Stomach (tissue), 9 donors: Measurements from ENCODE around the gene CYP26A1. TPM values are rescaled to one million over a fixed set of nuclear protein-coding genes. Genes with fewer than 3 reads are reported as not detected.

Experiments
- DNase-seq, 2 donors: peaks; one replicate each; pipeline versions ENCODE4 v3.0.0 to v3.0.0-alpha.2; 2013 to 2019
- H3K27ac ChIP-seq, 5 donors: fragments of 200-600 bp in 4 of 5; sonication (generic) in 4 of 5; one replicate each; pipeline ENCODE4 v1.5.1; 2013 to 2019; ENCODE audit warnings: mild to moderate bottlenecking in 1 of 5, moderate library complexity in 1 of 5
- H3K27me3 ChIP-seq, 3 donors: fragments of 200-600 bp; sonication (generic); one replicate each; pipeline ENCODE4 v1.5.1; 2017 to 2019; ENCODE audit warnings: mixed run types in 1 of 3
- H3K36me3 ChIP-seq, 4 donors: fragments of 200-600 bp; sonication (generic); 1 replicate in 3 of 4; 2 replicates in 1 of 4; pipeline ENCODE4 v1.5.1; 2016 to 2019
- H3K4me1 ChIP-seq, 4 donors: fragments of 200-600 bp; sonication (generic); one replicate each; pipeline ENCODE4 v1.5.1; 2016 to 2019
- H3K4me3 ChIP-seq, 4 donors: fragments of 200-600 bp; sonication (generic) in 3 of 4; one replicate each; pipeline ENCODE4 v1.5.1; 2016 to 2019; ENCODE audit warnings: mild to moderate bottlenecking in 1 of 4
- H3K9me3 ChIP-seq, 4 donors: fragments of 200-600 bp; sonication (generic); one replicate each; pipeline ENCODE4 v1.5.1; 2016 to 2019
- EP300 ChIP-seq: sonication (generic); formaldehyde crosslinking; IDR thresholded peaks from one replicate; pipeline ENCODE4 v1.6.1; 2017; ENCODE audit warnings: antibody characterized with exemption
- POLR2A ChIP-seq, 4 donors: fragments of 450-650 bp; IDR thresholded peaks; one replicate each; pipeline ENCODE4 v1.6.1; 2016; ENCODE audit warnings: antibody characterized with exemption in 4 of 4, control low read depth in 2 of 4, mild to moderate bottlenecking in 1 of 4, moderate library complexity in 1 of 4
- POLR2AphosphoS5 ChIP-seq, 3 donors: sonication (generic); formaldehyde crosslinking; IDR thresholded peaks; one replicate each; pipeline ENCODE4 v1.6.1; 2016; ENCODE audit warnings: antibody characterized with exemption in 3 of 3
- WGBS, 5 donors: extraction: QIAGEN DNeasy Blood & Tissue Kit in 3 of 5; methylation state at CpG; one replicate each; pipeline versions ENCODE4 v1.1.5 to v1.1.7; 2013 to 2018; 5-methylcytosine and 5-hydroxymethylcytosine counted together
- intact Hi-C: fragments of 100-400 bp; cut with DNase I; formaldehyde crosslinking; loops from one replicate; pipeline ENCODE4 v1.15.1; 2023; ENCODE audit warnings: low total_unique reads
- polyA plus RNA-seq, 3 donors: library from polyadenylated mRNA; stranded (reverse); fragments of 200-250 nt; gene quantifications; one replicate each; pipeline ENCODE4 v1.2.3, GENCODE V29; 2013
- total RNA-seq, 5 donors: library from RNA; depleted of rRNA; stranded (reverse); fragments of >200 nt; gene quantifications; one replicate each; pipeline versions ENCODE4 v1.1.0 to v1.2.3, GENCODE V29; 2014 to 2016
- TF ChIP-seq, protein P1 (sequence below), 7 experiments: fragments of 450-650 bp in 4 of 7; fragments of 200-600 bp in 3 of 7; sonication (generic) in 3 of 7; IDR thresholded peaks; one replicate each; pipeline ENCODE4 v1.5.1; 2016 to 2019; ENCODE audit warnings: antibody characterized with exemption in 7 of 7, control low read depth in 2 of 7, mild to moderate bottlenecking in 1 of 7
- donor health status: healthy with polysubstance abuse.
- donor health status: Bipolar disorder and iron deficiency.
- donor health status: healthy.

CYP26A1 gene
- total and polyA plus RNA-seq, 8 donors, result 0.15 TPM; not detected in 7

DNA sequence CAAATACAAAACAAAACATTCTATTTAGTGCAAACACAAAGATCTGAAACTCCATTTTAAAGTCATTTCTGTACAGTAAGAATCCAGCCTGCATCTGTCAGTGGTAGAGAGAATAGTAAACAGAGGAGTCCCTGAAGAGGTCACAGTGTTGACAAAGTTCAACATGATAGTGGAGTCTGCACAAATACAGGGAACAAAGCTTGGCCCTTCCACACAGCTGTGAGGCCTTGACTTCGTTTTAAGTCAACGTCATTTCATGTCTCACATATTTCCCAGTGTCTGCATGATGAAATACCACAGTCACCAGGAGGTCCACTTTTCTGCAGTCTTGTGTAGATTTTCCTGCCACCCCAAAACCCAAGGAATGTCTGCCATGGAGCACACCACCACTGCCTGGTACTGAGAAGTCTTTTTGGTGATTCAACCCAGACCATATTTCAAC, 33.0 kb downstream of the CYP26A1 start:
- H3K36me3 ChIP-seq, result no peaks in the 10 kb centered on the region
- H3K9me3 ChIP-seq, result peaks cover 0 to 6% (median 0%) of the 10 kb centered on the region in 4 donors
- TF ChIP-seq EP300 (no peak), POLR2AphosphoS5 (IDR thresholded peaks at IDR 0.05) (no peak), POLR2A (IDR thresholded peaks at IDR 0.05) (no peak)
- TF ChIP-seq, protein P1, sequence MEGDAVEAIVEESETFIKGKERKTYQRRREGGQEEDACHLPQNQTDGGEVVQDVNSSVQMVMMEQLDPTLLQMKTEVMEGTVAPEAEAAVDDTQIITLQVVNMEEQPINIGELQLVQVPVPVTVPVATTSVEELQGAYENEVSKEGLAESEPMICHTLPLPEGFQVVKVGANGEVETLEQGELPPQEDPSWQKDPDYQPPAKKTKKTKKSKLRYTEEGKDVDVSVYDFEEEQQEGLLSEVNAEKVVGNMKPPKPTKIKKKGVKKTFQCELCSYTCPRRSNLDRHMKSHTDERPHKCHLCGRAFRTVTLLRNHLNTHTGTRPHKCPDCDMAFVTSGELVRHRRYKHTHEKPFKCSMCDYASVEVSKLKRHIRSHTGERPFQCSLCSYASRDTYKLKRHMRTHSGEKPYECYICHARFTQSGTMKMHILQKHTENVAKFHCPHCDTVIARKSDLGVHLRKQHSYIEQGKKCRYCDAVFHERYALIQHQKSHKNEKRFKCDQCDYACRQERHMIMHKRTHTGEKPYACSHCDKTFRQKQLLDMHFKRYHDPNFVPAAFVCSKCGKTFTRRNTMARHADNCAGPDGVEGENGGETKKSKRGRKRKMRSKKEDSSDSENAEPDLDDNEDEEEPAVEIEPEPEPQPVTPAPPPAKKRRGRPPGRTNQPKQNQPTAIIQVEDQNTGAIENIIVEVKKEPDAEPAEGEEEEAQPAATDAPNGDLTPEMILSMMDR (IDR thresholded peaks at IDR 0.05), result no peak
- WGBS, 5 donors, result 32 to 52% (median 50%) methylated on average over 2 of the region's 2 CpGs
- intact Hi-C loops, result no loop called here
- H3K27ac ChIP-seq, result no peak overlapping the region
- no peak overlapping the region for H3K4me3 ChIP-seq
- no peaks in the 10 kb centered on the region for H3K4me1 ChIP-seq
- no peaks in the 10 kb centered on the region for H3K27me3 ChIP-seq
- DNase-seq, result no peak

DNA sequence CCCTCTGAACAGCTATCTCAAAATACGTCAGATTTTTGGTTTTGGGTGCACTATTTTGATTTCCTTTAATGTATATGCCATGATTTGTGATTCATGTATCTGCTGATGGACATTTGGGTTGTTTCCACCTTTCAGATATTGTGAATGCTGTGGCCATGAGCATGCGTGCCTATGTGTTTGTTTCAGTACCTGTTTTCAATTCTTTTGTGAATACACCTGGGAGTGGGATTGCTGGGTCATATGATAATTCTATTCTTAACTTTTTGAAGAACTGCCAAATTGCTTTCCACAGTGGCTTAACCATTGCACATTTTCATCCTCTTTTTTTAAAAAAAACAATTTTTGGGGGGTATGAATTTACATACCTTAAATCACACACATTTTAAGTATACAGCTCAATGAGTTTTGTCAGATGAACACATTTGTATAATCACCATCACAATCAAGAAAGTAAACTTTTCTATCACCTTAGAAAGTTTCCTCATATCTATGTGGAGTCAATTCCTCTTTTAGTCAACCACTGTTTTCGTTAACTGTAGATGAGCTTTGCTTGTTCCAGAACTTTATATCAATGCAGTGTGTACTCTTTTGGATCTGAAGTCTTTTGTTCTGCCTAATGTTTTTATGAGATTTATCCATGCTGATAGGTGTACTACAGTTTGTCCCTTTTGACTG, 36.9 kb downstream of the CYP26A1 start:
- TF ChIP-seq POLR2A (IDR thresholded peaks at IDR 0.05) (no peak), POLR2AphosphoS5 (IDR thresholded peaks at IDR 0.05) (no peak), EP300 (no peak)
- TF ChIP-seq, protein P1 (IDR thresholded peaks at IDR 0.05), result no peak
- Histone ChIP-seq H3K4me3 (no peak overlapping the region), H3K27ac (no peak overlapping the region), H3K27me3 (peaks cover 0 to 5% (median 0%) of the 10 kb centered on the region in 3 donors), H3K9me3 (no peaks in the 10 kb centered on the region), H3K4me1 (no peaks in the 10 kb centered on the region), H3K36me3 (no peaks in the 10 kb centered on the region)
- intact Hi-C loops, result loop anchor here (10.0 kb wide), 1 partner anchor 174 kb away; no protein-coding TSS in a partner anchor
- DNase-seq, result no peak
- WGBS, 5 donors, result 61 to 79% (median 73%) methylated on average over 3 of the region's 3 CpGs

DNA sequence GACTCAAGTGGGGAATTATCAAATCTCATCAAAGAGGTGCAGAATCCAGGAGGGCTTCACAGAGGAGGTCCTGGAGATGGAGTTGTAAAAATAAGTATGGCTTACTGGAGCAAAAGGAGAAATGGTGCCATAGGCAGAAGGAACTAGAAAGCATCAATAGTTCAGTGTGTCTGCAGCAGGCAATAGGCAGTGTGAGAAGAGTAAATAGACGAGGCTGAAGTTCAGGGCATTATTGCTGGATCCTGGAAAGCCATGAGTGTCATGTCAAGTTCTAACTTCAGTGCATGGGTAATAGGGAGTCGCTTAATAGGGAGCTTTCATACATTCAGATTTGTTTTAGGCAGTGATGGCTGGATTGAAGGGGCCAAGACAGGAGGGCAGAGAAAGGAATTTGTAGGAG, 39.3 kb downstream of the CYP26A1 start:
- no peak for DNase-seq
- 59 to 69% (median 62%) methylated on average over 2 of the region's 2 CpGs for WGBS, 5 donors
- Histone ChIP-seq H3K9me3 (no peaks in the 10 kb centered on the region), H3K27me3 (peaks cover 0 to 5% (median 0%) of the 10 kb centered on the region in 3 donors), H3K27ac (no peak overlapping the region), H3K4me1 (no peaks in the 10 kb centered on the region), H3K4me3 (no peak overlapping the region), H3K36me3 (no peaks in the 10 kb centered on the region)
- TF ChIP-seq POLR2AphosphoS5 (IDR thresholded peaks at IDR 0.05), result no peak
- TF ChIP-seq, protein P1 (IDR thresholded peaks at IDR 0.05), result no peak
- no peak for TF ChIP-seq POLR2A (IDR thresholded peaks at IDR 0.05)
- intact Hi-C loops, result loop anchor here (10.0 kb wide), 1 partner anchor 172 kb away; no protein-coding TSS in a partner anchor

DNA sequence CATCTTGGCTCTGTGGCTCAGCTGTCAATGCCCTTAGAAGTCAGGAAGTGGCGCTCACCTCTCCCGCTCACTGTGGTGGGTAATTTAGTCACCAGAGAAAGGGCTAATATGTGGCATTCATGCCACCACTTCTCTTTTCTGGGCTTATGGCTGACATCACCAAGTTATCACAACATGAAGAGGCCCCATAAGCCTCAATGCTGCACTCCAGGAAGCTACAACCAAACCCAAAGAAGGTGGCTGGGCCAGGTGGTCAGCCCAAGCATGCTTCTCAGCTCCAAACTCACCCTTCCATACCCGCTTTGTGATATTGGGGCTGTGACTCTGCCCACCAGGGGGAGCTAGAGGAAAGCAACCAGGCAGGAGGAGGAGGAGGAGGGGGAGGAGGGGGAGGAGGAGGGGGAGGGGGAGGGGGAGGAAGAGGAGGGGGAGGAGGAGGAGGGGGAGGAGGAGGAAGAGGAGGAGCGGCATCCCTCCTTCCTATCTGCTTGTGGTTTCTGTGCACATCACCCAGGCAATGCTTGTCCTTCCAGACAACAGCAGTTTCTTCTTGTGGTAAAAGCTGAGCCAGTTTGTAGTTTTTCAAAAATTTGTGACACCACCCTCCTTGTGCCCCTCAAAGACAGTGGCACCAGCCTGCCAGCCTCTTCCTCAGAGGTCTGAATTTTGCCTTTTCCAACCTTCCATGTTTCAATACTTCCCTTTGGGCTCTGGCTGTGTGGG, 42.1 kb downstream of the CYP26A1 start:
- DNase-seq, result peak; percentile 74 to 76
- Histone ChIP-seq H3K36me3 (no peaks in the 10 kb centered on the region), H3K9me3 (no peaks in the 10 kb centered on the region), H3K27ac (no peak overlapping the region), H3K27me3 (peaks cover 0 to 5% (median 0%) of the 10 kb centered on the region in 3 donors), H3K4me3 (no peak overlapping the region), H3K4me1 (no peaks in the 10 kb centered on the region)
- TF ChIP-seq, protein P1 (IDR thresholded peaks at IDR 0.05), result peak in 2 of 7 experiments; percentile 23 to 54
- TF ChIP-seq POLR2AphosphoS5 (IDR thresholded peaks at IDR 0.05), result no peak
- intact Hi-C loops, result loop anchor here (10.0 kb wide), 1 partner anchor 169 kb away; no protein-coding TSS in a partner anchor
- 57 to 76% (median 66%) methylated on average over 4 of the region's 4 CpGs for WGBS, 5 donors
